GM23338 (cell line): Measurements from ENCODE around the gene TMEM191C. TPM values are rescaled to one million over a fixed set of nuclear protein-coding genes. Genes with fewer than 3 reads are reported as not detected.

Experiments used
- ATAC-seq: fragments of 200-7000 bp; cut with Tn5 transposase; 3 replicates; pipeline ENCODE4 v1.9.1; 2020
- DNase-seq: peaks from one replicate; pipeline ENCODE4 v3.0.0-alpha.2; 2015; ENCODE audit warnings: low spot score
- H2AFZ ChIP-seq: fragments of 200-600 bp; sonication (generic); 2 replicates; pipeline ENCODE4 v1.8.0; 2016; ENCODE audit warnings: antibody characterized with exemption, mild to moderate bottlenecking, moderate library complexity
- H3F3A ChIP-seq: fragments of 200-600 bp; sonication (generic); replicated peaks from 2 replicates; pipeline ENCODE4 v1.8.0; 2017; ENCODE audit warnings: antibody characterized with exemption, mixed run types, low read depth
- H3K27ac ChIP-seq: fragments of 200-600 bp; sonication (generic); 2 replicates; pipeline ENCODE4 v1.6.1; 2016; ENCODE audit warnings: low read depth
- H3K27me3 ChIP-seq: fragments of 200-600 bp; sonication (generic); 2 replicates; pipeline ENCODE4 v1.8.0; 2016; ENCODE audit warnings: mild to moderate bottlenecking, mixed run types, moderate library complexity; ENCODE audit not compliant: insufficient read depth
- H3K36me3 ChIP-seq: fragments of 200-600 bp; sonication (generic); 2 replicates; pipeline ENCODE4 v1.8.0; 2016; ENCODE audit warnings: mild to moderate bottlenecking; ENCODE audit not compliant: insufficient read depth
- H3K4me1 ChIP-seq: fragments of 200-600 bp; sonication (generic); 2 replicates; pipeline ENCODE4 v1.8.0; 2016; ENCODE audit warnings: mild to moderate bottlenecking, moderate library complexity; ENCODE audit not compliant: insufficient read depth
- H3K4me2 ChIP-seq: fragments of 200-600 bp; sonication (generic); 2 replicates; pipeline ENCODE4 v1.7.1; 2017; ENCODE audit warnings: mixed run types
- H3K4me3 ChIP-seq: fragments of 200-600 bp; sonication (generic); 2 replicates; pipeline ENCODE4 v1.6.1; 2016; ENCODE audit warnings: mixed run types
- H3K79me2 ChIP-seq: fragments of 200-600 bp; sonication (generic); replicated peaks from 2 replicates; pipeline ENCODE4 v1.8.0; 2017; ENCODE audit warnings: mild to moderate bottlenecking; ENCODE audit not compliant: insufficient read depth
- H3K9me2 ChIP-seq: fragments of 200-600 bp; sonication (generic); 2 replicates; pipeline ENCODE4 v1.8.0; 2017; ENCODE audit not compliant: insufficient read depth
- H4K20me1 ChIP-seq: fragments of 200-600 bp; sonication (generic); replicated peaks from 2 replicates; pipeline ENCODE4 v1.8.0; 2017; ENCODE audit warnings: mild to moderate bottlenecking; ENCODE audit not compliant: insufficient read depth
- H3K27ac Mint-ChIP-seq: 2 replicates; pipeline ENCODE4 v1.8.0; 2020; ENCODE audit warnings: inconsistent platforms, mild to moderate bottlenecking, moderate library complexity, mixed read lengths
- H3K27me3 Mint-ChIP-seq: 3 replicates; pipeline ENCODE4 v1.8.0; 2022; ENCODE audit warnings: low read depth, mild to moderate bottlenecking, moderate library complexity, mixed read lengths, inconsistent platforms; ENCODE audit not compliant: insufficient read depth, poor library complexity
- H3K36me3 Mint-ChIP-seq: 3 replicates; pipeline ENCODE4 v1.8.0; 2021; ENCODE audit warnings: low read depth, mild to moderate bottlenecking, inconsistent platforms, moderate library complexity, mixed read lengths
- H3K4me1 Mint-ChIP-seq: 3 replicates; pipeline ENCODE4 v1.8.0; 2020; ENCODE audit warnings: mild to moderate bottlenecking, inconsistent platforms, mixed read lengths
- H3K4me3 Mint-ChIP-seq: 3 replicates; pipeline ENCODE4 v1.8.0; 2021; ENCODE audit warnings: moderate library complexity, mild to moderate bottlenecking, inconsistent platforms, mixed read lengths
- H3K9me3 Mint-ChIP-seq: 3 replicates; pipeline ENCODE4 v1.8.0; 2020; ENCODE audit warnings: moderate library complexity, mild to moderate bottlenecking, inconsistent platforms, mixed read lengths
- CTCF ChIP-seq, 2 experiments: fragments of 200-600 bp in 1 of 2; sonication (generic) in 1 of 2; conservative IDR thresholded peaks; 2 replicates each; pipeline versions ENCODE4 v1.5.1 to v1.6.1; 2016 to 2017; ENCODE audit warnings: antibody characterized with exemption in 2 of 2, low read depth in 2 of 2, mild to moderate bottlenecking in 2 of 2, moderate library complexity in 1 of 2
- EZH2 ChIP-seq: fragments of 200-600 bp; sonication (generic); IDR thresholded peaks from one replicate; pipeline ENCODE4 v1.8.0; 2017; ENCODE audit warnings: antibody characterized with exemption, mild to moderate bottlenecking, low read depth; ENCODE audit not compliant: unreplicated experiment
- EZH2phosphoT487 ChIP-seq: fragments of 200-600 bp; sonication (generic); IDR thresholded peaks from one replicate; pipeline ENCODE4 v1.8.1; 2018; ENCODE audit warnings: antibody characterized with exemption; ENCODE audit not compliant: unreplicated experiment
- JUNB ChIP-seq: IDR thresholded peaks from one replicate; pipeline ENCODE4 v1.6.1; 2016; ENCODE audit warnings: antibody characterized with exemption; ENCODE audit not compliant: unreplicated experiment
- POLR2AphosphoS5 ChIP-seq: IDR thresholded peaks from 2 replicates; pipeline ENCODE4 v1.6.1; 2016; ENCODE audit warnings: antibody characterized with exemption, low read depth
- REST ChIP-seq: IDR thresholded peaks from one replicate; pipeline ENCODE4 v1.6.1; 2018; ENCODE audit warnings: antibody characterized with exemption; ENCODE audit not compliant: unreplicated experiment
- STAT1 ChIP-seq: IDR thresholded peaks from one replicate; pipeline ENCODE4 v1.6.1; 2016; ENCODE audit warnings: antibody characterized with exemption; ENCODE audit not compliant: unreplicated experiment
- ZNF114 ChIP-seq: fragments of 250-450 bp; sonication (Bioruptor Pico); IDR thresholded peaks from 2 replicates; pipeline ENCODE4 v1.5.0; 2020; ENCODE audit warnings: mild to moderate bottlenecking, moderate library complexity
- ZNF331 ChIP-seq: fragments of 250-450 bp; sonication (Bioruptor Pico); IDR thresholded peaks from 2 replicates; pipeline ENCODE4 v1.5.0; 2020; ENCODE audit warnings: low read depth, mild to moderate bottlenecking, moderate library complexity
- ZNF462 ChIP-seq: fragments of 250-450 bp; sonication (Bioruptor Pico); IDR thresholded peaks from 2 replicates; pipeline ENCODE4 v1.5.0; 2020; ENCODE audit warnings: mild to moderate bottlenecking, moderate library complexity
- polyA plus RNA-seq: library from polyadenylated mRNA; unstranded; fragments of >200 nt; fragmentation: Nextera tagmentation; extraction: Ambion mirVana; gene quantifications from 2 replicates; pipeline ENCODE4 v1.2.1, GENCODE V29; 2016
- total RNA-seq: library from RNA; depleted of rRNA; stranded (reverse); fragments of >200 nt; shearing (Covaris generic); gene quantifications from 2 replicates; pipeline ENCODE4 v1.2.3, GENCODE V29; 2014

The TMEM191C gene
- total and polyA plus RNA-seq, 2 experiments from 2014 or later, result 2.8 to 6.1 TPM

- TF ChIP-seq CTCF (conservative IDR thresholded peaks at IDR 0.05; ENCODE audit: low read depth in 2 of 2), result peak; percentile 52 to 56
- TF ChIP-seq POLR2AphosphoS5, result no peak
- TF ChIP-seq ZNF114 (CRISPR knock-in tag), result no peak
These were observed 16.8 kb upstream of the TMEM191C start (continued) for GRCh38 chr22:21450320-21450831.

GRCh38 chr22:21450858-21451353, 16.3 kb upstream of the TMEM191C start:
- no peaks in the 10 kb centered on the region for H3K9me3 Mint-ChIP-seq
- H3K27me3 Mint-ChIP-seq, result peaks cover 15% of the 10 kb centered on the region
- ATAC-seq, result no peak
- Histone ChIP-seq H3K27ac (no peak overlapping the region), H3K4me2 (no peak overlapping the region), H4K20me1 (peaks cover 11% of the 10 kb centered on the region), H2AFZ (no peak overlapping the region), H3K27me3 (no peaks in the 10 kb centered on the region), H3F3A (0 out of 2 replicates have a peak, but pooled peaks cover 2% of the 10 kb centered on the region), H3K79me2 (peaks cover 3% of the 10 kb centered on the region; the same call in 1 of the 2 replicates), H3K4me3 (no peak overlapping the region), H3K4me1 (0 out of 2 replicates have a peak, but pooled peaks cover 4% of the 10 kb centered on the region), H3K36me3 (no peaks in the 10 kb centered on the region), H3K9me2 (no peaks in the 10 kb centered on the region)
- DNase-seq, result no peak
- H3K27ac Mint-ChIP-seq, result no peak overlapping the region
- H3K4me1 Mint-ChIP-seq, result peaks cover 28% of the 10 kb centered on the region
- peaks cover 8% of the 10 kb centered on the region for H3K36me3 Mint-ChIP-seq
- H3K4me3 Mint-ChIP-seq, result no peak overlapping the region
- TF ChIP-seq ZNF462 (CRISPR knock-in tag) (no peak), JUNB (no peak), STAT1 (no peak), POLR2AphosphoS5 (no peak), REST (no peak), ZNF114 (CRISPR knock-in tag) (no peak), EZH2 (no peak), CTCF (conservative IDR thresholded peaks at IDR 0.05; ENCODE audit: low read depth in 2 of 2) (no peak), EZH2phosphoT487 (no peak), ZNF331 (CRISPR knock-in tag) (no peak)
